CD4-positive, alpha-beta T cell treated with Interleukin-10 for 1 hour (primary cell): ENCODE measurements around the gene MAP3K21.
A peak's percentile ranks its signal among the peaks of the same experiment; 100 is the strongest.

Experiments used
- DNase-seq: peaks from one replicate; pipeline ENCODE4 v3.0.0-alpha.2; 2020

Gene MAP3K21

GRCh38 chr1:233390842-233391737 lies 63.6 kb downstream of the MAP3K21 start:
- DNase-seq = no peak

DNA sequence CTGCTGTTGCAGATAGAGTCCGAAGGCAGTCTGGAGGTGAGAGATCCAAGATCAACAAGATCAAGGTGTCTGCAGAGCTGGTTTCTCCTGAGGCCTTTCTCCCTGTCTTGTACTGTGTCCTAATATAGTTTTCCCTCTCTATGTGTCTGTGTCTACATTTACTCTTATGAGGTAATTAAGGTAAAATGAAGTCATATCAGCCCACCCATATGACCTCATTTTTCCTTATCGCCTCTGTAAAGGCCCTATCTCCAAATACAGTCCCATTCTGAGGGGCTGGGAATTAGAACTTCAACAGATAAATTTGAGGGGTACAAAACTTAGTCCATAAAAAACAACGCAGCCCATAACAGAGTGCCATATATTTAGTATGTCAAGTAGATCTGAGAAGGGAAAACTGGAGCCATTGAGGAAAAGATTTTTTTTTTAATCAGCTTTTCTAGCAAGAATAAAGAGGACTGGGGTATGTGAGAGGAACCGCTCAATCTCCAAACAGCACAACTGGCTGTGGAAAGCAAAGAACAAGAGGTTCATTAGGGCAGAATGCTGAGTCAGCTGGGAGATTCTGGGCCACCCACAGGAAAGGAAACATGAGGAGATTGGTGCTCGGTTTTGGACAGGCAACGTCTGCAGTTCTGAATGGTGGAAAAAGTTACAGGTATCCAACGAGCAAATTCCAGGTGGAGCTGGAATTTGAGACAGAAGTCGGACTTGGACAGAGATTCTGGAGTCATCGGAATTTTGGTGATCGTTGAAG lies 65.7 kb downstream of the MAP3K21 start:
- no peak for DNase-seq

DNA sequence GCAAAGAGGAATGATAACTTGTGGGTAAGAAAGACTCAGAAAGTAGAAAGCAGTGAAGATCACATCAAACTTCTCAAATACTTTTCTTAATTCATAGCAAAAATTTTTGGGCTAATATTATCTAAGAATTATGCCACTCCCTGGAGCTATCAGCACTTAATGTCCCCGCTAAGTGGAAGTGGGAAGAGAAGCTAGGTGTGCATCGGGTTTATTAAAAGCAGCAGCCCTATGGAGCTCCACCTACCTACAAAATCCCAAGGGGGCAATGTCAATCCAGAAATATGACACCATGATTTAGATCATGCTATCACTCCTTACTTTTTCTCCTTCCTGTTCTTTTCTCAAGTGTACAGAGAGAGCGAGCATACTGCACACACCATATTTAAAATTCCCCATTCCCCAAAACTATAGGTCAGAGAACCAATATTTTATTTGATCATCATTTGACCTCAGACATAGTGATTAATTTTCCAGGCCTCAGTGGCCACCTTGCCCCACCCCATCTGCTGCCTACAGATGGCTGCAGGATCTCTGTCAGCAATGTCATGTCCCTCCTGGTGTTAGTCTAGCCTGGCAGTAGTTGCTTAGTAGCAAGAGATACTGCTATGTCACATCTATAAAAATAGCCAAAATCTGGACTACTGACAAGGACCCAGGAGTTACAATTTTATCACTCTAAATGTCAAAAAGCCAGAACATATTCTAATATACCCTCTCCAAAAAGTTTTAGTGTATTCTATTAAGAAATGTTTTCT lies 66.6 kb downstream of the MAP3K21 start:
- DNase-seq = no peak

DNA sequence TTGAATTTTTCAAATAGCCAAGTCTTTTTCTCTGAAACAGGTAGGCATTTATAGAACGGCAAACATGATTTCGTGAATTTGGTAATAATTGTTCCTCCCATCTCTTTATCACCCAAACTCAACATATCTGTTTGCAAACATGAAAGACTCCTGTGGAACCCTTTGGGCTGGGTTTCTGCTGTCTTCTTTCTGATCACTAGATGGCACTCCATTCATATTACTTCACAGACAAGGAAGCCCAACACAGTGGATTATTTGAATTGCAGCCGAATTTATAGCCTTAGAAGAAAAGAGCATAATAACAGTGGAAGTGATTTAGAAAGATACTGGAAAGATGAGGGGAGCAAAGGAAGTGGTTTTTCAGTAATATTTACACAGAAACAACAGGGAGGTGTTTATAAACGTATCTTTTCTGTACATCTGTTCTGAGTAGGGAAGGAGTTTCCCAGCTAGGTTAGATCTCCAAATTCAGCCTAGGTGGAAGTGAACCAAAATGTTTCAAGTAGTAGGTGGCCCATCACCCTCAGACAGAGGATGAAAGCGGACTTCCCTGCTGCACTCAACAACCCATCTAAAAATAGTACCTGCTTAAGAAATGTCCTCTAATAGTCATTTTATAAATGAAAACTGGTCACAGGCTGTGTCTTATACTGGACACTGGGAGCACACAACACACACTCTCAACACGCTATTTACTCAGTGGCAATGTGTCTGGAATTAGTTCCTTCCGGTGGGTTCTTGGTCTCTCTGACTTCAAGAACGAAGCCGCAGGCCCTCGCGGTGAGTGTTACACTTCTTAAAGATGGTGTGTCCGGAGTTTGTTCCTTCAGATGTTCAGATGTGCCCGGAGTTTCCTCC lies 67.6 kb downstream of the MAP3K21 start:
- DNase-seq = peak; percentile 46

- DNase-seq = no peak
Observed at GRCh38 chr1:233395863-233396646, 68.5 kb downstream of the MAP3K21 start.

- no peak for DNase-seq
Observed at GRCh38 chr1:233406339-233406960, 78.9 kb downstream of the MAP3K21 start.

DNA sequence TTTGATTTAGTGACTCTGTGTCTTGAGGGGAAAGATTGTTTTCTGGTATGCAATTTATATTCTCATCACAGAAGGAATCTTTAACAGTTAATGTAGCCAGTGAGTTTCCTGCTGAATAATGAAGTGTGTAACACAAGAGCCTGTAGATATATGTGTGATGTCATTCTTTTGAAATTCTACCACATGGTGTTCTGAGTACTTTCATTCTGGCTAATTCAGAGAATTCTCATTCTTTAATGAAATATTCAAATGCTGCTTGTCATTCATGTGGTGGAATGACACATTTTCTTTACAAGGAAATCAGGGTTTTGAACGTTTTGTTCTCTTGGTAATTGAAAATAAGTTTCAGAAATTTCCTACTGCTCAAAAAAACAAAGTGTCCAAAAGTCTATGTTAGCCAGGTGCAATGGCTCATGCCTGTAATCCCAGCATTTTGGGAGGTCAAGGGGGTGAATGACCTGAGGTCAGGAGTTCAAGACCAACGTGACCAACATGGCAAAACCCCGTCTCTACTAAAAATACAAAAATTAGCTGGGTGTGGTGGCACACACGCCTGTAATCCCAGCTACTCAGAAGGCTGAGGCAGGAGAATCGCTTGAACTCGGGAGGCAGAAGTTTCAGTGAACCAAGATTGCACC lies 79.6 kb downstream of the MAP3K21 start:
- no peak for DNase-seq

GRCh38 chr1:233409540-233409939 lies 82.0 kb downstream of the MAP3K21 start:
- DNase-seq = no peak

GRCh38 chr1:233410906-233411305 lies 83.4 kb downstream of the MAP3K21 start:
- no peak for DNase-seq

DNA sequence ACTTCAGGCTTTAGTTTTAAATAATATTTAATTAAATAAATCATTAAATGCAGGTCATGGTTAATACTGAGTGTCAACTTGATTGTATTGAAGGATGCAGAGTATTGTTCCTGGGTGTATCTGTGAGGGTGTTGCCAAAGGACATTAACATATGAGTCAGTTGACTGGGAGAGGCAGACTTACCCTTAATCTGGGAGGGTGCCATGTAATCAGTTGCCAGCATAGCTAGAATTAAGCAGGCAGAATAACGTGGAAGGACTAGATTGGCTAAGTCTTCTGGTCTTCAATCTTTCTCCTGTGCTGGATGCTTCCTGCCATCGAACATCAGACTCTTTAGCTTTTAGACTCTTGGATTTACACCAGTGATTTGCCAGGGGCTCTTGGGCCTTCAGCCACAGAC lies 85.3 kb downstream of the MAP3K21 start:
- DNase-seq = no peak

DNA sequence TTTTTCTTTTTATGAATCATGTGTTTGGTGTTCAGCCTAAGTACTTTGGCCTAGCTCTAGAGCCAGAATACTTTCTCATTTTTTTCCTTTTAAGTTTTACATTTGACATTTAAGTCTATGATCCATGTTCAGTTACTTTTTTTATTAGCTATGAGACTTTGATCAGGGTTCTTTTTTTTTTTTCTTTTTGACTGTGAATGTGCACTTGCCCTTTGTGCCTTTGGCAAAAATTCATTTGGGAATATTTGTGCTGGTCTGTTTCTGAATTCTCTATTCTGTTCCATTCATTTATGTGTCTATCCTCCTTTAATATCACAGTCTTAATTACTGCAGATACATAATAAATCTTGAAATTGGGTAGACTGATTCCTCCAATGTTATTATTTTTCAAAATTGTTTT lies 93.8 kb downstream of the MAP3K21 start:
- no peak for DNase-seq

- no peak for DNase-seq
Observed at GRCh38 chr1:233424779-233425178, 97.3 kb downstream of the MAP3K21 start.

DNA sequence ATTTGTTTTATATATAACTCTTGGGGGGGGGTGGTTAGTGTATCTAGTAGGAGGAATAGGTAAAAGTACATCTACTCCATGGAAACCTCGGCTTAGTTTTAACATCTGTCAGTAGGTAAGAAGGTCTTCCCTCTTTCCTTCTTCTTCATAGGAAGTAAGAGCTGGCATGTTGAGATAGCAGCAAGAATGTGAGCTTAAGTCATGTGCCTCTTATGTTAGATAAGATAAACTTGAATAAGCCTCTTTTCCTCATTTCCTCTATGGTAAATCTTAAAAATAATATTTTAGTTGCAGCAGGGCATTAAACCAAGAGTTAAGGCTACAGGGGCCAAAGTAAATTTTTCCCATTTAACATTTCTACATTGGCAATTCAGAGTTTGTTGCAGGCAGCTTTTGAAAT lies 100.4 kb downstream of the MAP3K21 start:
- no peak for DNase-seq

DNA sequence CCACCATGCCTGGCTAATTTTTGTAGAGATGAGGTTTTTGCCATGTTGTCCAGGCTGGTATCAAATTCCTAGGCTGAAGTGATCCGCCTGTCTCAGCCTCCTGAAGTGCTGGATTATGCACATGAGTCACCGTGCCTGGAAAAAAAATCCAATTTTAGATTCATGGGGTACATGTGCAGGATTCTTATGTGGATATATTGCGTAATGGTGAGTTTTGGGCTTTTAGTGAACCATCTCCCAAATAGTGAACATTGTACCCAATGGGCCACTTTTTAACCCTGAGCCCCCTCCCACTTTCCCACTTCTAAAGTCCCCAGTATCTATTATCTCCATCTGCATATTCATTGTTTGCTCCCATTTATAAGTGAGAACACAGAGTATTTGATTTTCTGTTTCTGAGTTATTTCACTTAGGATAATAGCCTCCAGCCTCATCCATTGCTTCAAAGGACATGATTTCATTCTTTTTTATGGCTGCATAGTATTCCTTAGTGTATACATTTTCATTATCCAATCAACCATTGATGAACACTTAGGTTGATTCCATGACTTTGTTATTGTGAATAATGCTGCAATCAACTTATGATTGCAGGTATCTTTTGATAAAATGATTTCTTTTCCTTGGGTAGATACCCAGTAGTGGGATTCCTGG lies 104.4 kb downstream of the MAP3K21 start:
- no peak for DNase-seq

DNA sequence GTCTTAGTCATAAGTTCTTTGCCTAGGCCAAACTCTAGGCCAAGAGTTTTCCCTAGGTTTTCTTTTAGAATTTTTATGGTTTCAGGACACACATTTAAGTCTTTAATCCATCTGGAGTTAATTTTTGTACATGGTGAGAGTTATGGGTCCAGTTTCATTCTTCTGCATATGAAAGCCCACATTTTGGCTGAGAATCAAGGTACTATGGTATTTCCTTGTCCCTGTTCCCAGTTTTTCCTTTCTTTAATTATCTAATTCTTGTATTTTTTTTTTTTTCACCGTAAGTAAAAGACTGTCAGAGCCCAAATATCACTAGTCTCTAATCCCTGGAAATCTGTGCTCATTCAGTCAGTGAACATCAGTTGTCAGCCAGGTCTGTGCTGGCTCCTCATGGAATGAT lies 105.4 kb downstream of the MAP3K21 start:
- no peak for DNase-seq

- no peak for DNase-seq
Observed at GRCh38 chr1:233433436-233434210, 106.1 kb downstream of the MAP3K21 start.
